Femur (tissue), 1 donor: Measurements from ENCODE around the gene RHBDD3.

Source experiments
- DNase-seq: peaks from one replicate; pipeline ENCODE4 v3.0.0-alpha.2; 2017

Gene RHBDD3

DNA sequence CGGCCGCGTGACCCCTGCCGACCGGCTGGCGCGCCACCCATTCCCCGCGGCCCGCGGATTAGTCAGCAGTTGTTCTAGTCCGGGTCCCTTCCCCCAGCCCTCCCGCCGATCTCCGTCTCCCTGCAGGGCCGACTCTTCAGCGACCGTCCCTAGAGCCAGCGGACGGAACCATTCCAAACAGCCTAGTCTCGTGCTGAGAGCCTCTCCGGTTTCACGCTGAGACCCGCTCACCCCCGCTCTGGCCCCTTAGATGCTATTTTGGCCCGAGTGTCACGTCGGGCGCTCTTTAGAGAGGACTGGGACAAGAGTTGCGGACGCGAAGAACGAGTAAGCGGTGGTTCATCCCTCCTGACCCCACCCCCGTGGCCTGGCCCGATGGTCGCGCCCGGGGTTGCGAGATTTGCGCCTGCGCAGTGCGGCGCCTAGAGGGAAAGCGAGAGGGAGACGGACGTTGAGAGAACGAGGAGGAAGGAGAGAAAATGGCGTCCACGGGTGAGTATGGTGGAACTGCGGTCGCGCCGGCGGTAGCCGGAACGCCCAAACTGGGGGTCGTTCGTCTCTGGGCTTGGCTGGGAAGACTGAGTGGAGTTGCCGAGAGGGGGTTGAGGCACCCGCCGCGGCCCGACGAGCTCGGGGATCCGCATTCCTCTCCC is at the start of gene RHBDD3, which contains the start of gene EWSR1:
Gene RHBDD3 (minus strand): TSS at position 124 of the 653 bp plus-strand sequence. CDS start 2,355 bp downstream, outside the sequence.
Gene EWSR1 (plus strand): TSS at position 411 of the 653 bp plus-strand sequence. CDS start 69 bp downstream, at position 480.
- DNase-seq = peak; percentile 97

DNA sequence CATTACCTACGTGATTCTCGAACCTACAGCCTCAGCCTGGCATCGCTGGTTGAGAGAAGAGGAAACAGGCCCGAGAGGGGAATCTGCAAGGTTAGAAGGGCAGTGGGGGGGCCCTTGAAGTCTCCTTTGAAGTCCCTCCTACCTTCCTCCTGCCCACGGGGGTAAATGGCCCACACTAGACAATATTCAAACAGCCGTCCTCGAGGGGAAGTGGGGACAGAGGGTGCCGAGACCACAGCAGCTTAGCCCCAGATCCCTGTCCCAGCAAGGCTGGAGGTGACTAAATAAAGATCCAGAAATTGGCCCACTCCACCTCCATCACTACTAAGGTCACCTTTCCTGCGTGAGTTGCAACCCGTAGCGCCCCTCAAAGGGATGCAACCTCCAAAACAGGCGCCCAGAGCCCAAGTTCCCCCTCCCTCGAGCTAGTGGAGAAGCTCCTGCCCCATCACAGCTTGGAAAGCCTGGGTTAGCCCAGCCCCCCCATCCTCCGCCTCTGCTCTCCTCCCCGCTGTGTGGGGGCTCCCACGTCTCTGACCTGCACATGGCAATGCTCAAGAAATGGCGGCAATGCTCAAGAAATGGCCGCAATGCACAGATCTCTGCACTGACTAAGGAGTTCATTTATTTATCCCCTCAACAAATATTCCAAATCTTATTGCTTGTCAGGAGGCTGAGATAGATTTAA is 48.5 kb upstream of the RHBDD3 start:
- DNase-seq = no peak

DNA sequence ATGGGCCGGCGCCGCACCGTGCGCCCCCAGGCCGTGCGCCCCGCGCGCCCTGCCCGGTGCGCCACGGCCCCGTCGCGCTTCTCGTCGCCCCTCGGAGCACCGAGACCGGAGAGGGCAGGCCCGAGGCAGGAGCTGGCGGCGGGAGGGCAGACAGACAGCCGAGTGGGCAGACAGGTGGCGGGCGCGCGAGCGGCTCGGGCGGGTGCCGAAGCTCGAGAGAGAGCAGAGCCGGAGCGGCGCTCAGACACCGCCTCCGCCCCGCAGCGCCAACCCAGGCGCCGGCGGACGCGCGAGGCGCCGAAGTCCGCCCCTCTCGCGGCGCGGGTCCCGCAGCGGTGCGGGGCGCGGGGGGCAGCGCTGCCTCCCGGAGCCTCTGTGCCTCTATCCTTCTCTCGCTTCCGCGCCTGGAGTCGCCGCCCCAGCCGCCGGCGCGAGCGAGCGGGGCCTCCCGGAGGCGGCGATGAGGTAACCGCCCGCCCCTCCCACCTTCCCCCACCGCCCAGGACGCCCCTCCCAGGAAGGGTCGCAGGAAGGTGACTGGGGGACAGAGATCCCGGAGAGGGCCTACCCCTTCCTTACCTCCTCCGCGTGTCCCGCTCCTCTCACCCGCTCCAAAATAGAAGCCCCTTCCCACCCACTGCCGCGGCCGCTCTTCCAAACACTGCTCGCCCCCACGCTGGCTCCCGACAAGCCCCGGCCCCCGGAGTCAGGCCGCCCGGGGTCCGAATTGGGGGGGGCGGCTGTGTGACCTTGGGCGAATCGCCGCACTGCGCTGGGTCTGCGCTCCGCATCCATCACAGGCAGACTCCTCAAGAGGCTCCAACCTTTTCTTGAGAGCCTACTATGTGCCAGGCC is 47.7 kb upstream of the RHBDD3 start, which contains the start of gene RASL10A:
Gene RASL10A (minus strand): TSS at position 412 of the 855 bp plus-strand sequence. CDS start 451 bp downstream, outside the sequence.
- peak; percentile 55 for DNase-seq

DNA sequence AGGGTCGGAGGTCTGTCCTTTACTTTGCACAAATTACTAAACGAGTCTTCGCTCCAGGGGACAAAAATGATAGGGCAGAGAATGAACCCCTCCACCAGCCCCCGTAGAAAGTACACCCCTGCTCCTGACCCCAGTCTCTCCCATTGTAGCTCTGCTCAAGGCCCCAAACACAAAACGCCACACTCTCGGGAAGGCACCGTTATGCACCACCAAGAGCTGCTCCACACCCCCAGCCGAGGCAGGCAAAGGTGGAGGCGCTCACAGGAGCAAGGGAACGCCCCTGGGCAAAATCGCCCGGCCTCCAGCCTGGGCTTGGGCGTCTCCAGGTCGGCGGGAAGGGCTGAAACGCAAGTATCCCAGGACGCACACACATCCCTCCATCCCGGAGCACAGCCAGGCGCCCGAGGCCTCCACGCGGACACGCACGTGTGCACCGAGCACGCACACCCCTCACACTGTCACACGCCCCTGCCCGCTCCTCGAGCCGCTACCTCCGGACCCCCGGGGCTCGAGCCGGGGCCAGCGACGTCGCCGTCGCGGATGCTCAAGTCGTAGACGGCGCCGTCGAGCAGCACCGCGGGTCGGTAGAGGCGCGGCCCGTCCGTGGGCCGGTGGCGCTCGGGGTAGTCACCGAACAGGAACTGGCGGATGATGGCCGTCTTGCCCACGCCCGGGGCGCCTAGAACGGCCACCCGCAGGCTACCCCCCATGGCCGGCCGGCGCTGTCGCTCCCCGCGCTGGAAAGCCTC is 46.9 kb upstream of the RHBDD3 start:
- peak; percentile 26 for DNase-seq

DNA sequence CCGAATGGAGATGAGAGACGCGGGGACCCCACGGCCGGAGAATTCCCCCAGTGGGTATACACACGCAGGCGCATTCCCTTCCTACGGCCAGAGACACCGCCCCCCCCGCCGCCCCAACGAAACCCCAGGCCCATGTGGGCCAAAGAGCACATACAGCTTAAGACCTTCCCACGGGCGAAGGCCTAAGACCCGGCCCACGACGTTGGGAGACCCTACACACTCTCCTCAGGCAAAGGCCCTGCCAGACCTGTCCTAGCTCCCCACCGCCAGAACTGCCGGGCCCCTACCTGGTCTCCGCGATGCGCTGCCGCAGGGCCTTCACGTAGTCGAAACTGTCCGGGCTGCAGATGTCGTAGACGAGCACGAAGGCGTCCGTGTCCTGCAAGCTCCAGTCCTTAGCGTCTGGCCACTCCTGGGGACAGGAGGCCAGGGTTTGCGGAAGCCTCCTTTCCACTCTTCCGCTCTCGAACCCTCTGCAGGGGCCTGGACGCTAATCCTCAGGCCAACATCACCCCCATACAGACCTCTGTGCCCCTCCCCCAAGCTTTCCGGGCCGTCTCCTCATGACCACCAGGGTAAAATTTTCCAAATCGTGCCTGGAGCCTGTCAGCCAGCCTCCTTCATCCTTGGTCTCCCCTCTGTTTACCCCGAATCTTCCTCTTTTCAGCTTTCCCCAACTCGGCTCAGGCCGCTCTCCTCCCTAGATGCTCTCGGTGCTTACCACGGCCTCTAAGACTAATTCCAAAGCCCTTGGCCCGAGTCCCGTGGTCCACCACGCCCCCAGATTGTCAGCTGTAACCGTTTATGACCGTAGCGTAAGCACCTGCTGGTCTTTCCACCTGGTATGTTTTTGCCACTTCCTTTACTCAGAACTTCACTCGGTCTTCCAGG is 46.0 kb upstream of the RHBDD3 start:
- DNase-seq = peak; percentile 41

DNA sequence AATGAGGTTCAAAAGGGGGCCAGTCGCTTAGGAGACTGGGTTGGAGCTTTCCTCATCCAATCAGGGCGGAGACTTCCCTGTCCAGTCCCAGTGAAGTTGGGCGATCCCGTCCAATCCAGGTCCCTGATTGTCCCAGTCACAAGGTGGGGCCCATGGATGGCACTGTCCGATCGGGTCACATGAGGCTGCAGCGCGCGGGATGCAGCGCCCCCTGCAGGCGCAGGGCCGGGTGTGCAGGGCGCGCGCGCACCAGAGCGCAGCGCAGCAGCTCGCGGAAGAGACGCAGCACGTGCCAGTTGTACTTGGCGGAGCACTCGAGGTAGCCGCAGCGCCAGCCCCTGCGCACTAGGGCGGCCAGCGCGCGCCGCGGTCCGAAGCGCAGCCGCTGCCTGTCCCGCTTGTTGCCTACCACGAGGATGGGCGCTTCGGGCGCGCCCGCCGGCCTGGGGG is 45.4 kb upstream of the RHBDD3 start:
- DNase-seq = peak; percentile 77

DNA sequence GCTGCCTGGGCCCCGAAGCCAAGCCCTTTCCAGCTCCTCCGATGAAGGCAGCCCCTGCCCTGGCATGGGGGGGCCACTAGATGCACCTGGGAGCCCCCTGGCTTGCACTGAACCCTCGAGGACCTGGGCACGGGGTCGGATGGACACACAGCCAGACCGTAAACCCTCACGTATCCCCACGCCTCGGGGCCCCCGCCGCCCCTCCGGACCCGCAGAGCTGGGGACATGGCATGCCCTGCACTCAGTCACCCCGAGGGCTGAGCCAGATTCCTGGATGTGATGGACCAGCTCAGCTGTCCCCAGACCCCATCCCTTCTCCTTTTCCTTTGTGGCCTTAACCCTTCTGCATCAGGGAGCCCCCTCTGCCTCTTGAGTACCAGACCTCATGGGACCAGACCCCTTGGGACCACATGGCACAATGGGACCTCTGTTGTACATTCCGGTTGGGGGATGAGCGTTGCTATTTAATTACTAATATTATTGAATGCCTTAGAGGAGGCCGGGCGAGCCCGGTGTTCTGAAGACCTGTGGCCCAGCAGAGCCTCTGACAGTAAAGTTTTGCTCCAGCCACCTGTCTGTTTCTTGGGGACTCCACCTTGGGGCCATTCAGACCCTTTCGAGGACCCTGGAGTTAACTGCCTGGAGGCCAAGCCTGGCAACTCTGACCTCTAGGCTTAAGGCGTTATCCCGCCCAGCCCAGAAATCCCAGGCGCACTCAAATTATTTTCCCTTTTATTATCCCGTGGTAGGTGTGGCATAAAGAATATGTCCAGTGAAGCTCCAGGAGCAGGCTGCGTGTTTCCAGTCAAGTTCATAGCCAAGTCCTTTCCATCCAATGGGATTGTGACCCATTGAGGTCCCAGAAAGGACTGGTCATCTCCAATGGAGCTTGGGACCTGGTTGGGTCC is 44.7 kb upstream of the RHBDD3 start:
- peak; percentile 37 for DNase-seq

DNA sequence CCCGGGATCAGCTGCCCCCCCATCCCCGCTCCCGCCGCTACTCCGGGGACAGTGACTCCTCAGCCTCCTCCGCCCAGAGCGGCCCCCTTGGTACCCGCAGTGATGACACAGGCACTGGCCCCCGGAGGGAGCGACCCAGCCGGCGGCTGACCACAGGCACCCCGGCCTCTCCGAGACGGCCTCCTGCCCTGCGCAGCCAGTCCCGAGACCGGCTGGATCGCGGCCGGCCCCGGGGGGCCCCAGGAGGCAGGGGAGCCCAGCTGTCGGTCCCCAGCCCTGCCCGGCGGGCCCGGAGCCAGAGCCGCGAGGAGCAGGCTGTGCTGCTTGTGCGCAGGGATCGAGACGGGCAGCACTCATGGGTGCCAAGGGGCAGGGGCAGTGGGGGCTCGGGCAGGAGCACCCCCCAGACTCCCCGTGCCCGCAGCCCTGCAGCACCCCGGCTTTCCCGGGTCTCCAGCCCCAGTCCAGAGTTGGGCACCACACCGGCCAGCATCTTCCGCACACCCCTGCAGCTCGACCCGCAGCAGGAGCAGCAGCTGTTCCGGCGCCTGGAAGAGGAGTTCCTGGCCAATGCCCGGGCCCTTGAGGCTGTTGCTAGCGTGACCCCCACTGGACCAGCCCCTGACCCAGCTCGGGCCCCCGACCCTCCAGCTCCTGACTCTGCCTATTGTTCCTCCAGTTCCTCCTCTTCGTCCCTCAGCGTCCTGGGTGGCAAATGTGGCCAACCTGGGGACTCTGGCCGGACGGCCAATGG is 43.9 kb upstream of the RHBDD3 start:
- DNase-seq = peak; percentile 53

DNA sequence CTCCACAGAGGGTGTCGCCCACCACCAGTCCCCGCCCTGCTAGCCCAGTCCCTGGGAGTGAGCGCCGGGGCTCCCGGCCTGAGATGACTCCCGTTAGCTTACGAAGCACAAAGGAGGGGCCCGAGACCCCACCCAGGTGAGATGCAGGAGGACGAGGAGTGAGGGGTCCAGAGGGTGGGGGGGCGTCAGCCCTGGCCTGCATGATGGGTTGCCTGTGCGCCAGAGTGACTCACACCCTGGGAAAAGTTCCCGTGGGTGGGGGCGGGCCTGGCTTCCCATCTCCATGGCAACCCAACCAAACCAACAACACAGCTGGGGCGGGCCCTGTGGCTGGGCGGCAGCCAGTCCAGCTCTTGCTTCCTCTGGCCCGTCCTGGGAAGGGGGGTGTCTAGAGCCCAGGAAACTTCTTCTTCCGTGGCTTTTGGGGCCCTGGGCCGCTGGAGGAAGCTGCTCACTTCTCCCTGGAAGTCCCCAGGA is 43.1 kb upstream of the RHBDD3 start:
- DNase-seq = peak; percentile 98

DNA sequence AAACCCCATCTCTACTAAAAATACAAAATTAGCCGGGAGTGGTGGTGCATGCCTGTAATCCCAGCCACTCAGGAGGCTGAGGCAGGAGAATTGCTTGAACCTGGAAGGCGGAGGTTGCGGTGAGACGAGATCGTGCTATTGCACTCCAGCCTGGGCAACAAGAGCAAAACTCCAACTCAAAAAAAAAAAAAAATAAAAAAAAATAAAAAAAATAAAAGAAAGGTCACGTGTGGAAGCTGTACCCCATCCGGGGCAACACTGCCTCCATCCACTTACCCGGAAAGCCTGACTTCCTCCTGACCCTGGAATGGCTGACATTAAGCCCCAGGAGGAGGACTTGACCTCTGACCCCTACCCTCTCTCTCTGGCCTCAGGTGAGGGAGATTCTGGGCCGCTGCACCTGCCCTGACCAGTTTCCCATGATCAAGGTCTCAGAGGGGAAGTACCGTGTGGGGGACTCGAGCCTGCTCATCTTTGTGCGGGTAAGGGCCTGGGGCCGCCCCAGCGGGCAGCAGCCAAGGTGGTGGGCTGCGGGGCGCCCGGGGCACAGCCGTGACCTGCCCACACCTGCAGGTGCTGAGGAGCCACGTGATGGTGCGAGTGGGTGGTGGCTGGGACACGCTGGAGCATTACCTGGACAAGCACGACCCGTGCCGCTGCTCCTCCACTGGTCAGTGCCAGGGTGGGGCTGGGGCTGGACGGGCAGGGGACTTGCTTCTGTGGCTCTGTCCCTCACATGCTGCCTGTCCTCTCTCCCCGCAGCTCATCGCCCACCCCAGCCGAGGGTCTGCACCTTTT is 42.5 kb upstream of the RHBDD3 start:
- no peak for DNase-seq

DNA sequence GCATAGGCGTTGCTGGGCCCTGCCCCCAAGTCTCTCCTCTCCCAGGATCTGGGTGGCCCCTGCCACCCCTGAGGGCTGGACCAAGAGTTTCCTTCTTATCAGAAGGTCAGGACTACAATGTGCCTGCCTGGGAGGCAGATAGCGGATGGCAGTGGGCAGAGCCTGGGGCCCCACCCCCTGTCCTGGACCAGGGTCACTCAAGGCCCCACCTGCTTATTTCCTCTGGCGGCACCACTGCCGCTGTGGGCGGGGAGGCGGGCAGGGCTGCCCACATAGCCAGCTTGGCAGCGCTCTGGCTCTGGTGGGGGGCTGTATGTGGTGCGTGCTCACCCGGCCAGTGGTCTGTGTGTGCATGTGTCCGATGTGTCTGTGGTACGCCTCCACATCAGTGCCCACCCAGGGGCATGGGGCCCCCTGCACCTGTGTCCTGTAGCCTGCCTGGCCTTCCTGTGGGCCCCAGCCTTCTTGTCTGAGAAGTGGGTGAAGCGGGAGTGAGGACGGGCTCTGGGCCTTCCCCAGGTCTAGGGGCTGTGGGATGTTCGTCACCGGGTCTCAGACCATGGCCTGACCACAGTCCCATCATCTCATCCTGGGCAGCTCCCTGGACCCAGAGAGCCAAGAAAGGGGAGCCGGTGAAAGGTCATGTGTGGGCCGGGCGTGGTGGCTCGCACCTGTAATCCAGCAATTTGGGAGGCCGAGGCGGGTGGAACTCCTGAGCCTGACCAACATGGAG is 41.7 kb upstream of the RHBDD3 start:
- peak; percentile 76 for DNase-seq

DNA sequence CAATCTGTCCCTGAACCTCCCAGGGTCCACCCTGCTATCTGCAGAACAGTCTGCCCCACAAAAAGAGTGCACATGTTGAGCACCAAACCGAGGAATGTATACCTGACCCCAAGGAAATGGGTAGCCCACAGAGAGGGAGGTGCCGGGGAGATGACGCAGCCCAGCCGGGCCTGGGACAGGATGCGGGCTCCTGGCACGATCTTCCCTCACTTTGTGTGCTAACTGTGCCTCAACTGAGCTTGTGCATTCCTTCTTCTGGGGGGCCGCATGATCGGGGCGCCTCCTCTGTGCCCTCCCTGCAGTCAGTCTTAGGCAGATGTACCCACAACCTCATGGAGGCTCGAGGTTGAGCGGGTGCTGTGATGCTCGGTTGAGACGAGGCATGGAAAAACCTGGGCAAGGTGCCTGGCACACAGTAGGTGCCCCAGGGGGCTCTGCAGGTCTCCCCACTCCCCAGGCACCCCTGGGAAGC is 41.0 kb upstream of the RHBDD3 start:
- peak; percentile 58 for DNase-seq

DNA sequence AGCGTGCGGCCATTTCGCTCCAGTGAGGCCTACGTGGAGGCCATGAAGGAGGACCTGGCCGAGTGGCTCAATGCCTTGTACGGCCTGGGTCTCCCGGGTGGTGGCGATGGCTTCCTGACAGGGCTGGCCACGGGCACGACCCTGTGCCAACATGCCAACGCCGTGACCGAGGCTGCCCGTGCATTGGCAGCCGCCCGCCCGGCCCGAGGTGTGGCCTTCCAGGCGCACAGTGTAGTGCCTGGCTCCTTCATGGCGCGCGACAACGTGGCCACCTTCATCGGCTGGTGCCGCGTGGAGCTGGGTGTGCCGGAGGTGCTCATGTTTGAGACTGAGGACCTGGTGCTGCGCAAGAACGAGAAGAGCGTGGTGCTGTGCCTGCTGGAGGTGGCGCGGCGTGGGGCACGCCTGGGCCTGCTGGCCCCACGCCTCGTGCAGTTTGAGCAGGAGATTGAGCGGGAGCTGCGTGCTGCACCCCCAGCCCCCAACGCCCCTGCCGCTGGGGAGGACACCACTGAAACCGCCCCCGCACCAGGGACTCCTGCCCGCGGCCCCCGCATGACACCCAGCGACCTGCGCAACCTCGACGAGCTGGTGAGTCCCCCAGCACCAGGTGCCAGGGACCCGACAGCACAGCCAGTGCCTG is 40.5 kb upstream of the RHBDD3 start:
- peak; percentile 42 for DNase-seq

DNA sequence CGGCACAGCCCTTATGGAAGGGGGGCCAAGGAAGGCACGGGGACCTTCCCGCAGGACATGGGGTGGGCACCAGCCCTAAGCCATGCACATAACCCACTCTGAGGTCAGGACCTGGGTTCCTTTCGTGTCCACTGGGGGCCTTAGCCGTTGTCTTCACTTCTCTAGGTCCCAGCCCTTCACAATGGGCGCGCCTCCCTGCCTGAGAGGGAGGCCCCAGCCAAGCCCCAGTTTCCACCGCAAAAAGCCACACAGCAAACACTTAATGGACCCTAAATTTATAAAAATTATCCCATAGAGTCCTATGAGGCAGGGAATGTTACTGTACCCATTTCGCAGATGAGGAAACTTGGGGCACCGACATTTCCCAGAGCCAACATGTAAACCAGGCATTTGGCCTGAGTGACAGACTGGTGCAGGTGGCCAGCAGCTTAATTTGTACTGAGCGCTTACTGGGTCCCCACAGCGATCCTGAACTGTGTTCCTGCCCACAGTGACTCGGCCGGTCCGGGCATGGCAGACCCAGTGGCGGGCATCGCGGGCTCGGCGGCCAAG is 39.9 kb upstream of the RHBDD3 start:
- no peak for DNase-seq

DNA sequence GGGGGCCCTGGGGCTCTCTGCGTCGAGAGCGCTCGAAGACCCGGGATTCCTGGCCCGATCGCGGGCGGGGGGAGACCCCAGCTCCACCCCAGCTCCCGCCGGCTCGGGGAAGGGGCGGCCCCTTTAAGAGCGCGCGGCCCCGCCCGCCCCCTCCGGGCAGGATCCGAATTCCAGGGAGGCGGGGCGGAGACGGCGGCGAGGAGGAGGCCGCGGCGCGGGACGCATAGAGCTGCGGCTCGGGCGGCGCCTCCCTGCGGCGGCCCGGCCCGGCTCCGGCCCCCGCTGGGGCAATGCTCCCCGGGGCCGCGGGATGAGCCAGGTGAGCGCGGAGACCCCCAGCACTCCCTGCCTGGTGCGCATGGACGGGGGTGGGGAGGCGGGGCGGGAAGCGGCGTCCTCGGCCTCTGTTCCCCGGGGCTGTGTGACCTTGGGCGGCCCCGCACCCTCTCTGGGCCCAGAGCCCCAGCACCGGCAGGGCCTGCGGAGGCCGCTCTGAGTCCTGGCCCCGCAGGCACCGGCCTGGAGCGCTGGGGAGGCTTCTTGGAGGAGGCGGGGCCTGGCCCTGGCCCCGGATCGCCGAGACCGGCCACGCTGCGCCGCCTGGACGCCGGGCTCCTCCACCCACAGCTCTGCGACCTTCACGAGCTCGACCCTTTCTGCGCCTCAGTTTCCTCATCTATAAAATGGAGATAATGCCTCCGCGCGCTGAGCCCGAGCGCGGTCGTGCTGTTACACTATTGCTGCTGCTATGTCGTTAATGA is 39.2 kb upstream of the RHBDD3 start:
- peak; percentile 88 for DNase-seq
